MM.1S (cell line): ENCODE results near the gene SPPL3.

Experiments used
- EZH2 ChIP-seq: fragments of 300-600 bp; sonication (generic); optimal IDR thresholded peaks from 2 replicates; pipeline ENCODE3; 2017; ENCODE audit warnings: low read depth, mild to moderate bottlenecking, antibody characterized with exemption, low read length, mixed read lengths
- EZH2phosphoT487 ChIP-seq: fragments of 300-600 bp; sonication (generic); IDR thresholded peaks from 2 replicates; pipeline ENCODE4 v1.6.1; 2018; ENCODE audit warnings: antibody characterized with exemption, low read length
- TF ChIP-seq, protein P1 (sequence below): fragments of 300-600 bp; sonication (generic); IDR thresholded peaks from 2 replicates; pipeline ENCODE4 v1.5.1; 2016; ENCODE audit warnings: antibody characterized with exemption, low read length, mixed read lengths

DNA sequence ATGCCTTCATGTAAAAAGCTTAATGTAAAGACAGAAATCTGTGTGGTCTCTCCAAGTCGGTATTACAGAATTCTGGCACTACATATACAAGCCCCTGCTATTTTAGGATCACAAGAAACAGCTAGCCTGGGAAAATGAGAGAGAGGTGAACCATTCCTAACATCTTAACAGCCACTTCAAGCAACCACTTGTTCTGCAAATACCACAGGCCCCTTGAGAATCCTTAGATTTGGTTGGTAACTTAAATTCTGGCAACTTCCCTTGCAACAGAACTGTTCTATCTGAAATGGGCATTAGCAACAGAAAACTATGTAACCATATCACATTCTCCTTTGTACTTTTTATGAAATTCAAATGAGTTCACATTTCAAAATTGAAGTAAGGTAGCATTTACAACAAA is 68.5 kb downstream of the SPPL3 start:
- TF ChIP-seq, protein P1, sequence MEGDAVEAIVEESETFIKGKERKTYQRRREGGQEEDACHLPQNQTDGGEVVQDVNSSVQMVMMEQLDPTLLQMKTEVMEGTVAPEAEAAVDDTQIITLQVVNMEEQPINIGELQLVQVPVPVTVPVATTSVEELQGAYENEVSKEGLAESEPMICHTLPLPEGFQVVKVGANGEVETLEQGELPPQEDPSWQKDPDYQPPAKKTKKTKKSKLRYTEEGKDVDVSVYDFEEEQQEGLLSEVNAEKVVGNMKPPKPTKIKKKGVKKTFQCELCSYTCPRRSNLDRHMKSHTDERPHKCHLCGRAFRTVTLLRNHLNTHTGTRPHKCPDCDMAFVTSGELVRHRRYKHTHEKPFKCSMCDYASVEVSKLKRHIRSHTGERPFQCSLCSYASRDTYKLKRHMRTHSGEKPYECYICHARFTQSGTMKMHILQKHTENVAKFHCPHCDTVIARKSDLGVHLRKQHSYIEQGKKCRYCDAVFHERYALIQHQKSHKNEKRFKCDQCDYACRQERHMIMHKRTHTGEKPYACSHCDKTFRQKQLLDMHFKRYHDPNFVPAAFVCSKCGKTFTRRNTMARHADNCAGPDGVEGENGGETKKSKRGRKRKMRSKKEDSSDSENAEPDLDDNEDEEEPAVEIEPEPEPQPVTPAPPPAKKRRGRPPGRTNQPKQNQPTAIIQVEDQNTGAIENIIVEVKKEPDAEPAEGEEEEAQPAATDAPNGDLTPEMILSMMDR = no peak
- TF ChIP-seq EZH2 = no peak
- no peak for TF ChIP-seq EZH2phosphoT487
